Measurements from ENCODE around the gene B9D2. TPM values are rescaled to one million over a fixed set of nuclear protein-coding genes. Genes with fewer than 3 reads are reported as not detected.

B9D2 gene
- total and polyA plus RNA-seq, 2 of the 4 experiments (the other 2 are of a cell fraction) = 6.1 to 9.7 TPM

GRCh38 chr19:41357746-41358145 is 6.2 kb downstream of the B9D2 start:
- H3K56ac ChIP-seq (ENCODE audit: extremely low read depth, insufficient read depth, low read length) = no peak overlapping the region
- H2BK15ac ChIP-seq (ENCODE audit: low read depth, low read length) = no peak overlapping the region
- H3K4me1 ChIP-seq (ENCODE audit: control insufficient read depth, insufficient read depth, low read length) = no peaks in the 10 kb centered on the region
- H3K9me3 ChIP-seq (ENCODE audit: control insufficient read depth, insufficient read depth, low read length) = no peaks in the 10 kb centered on the region
- H4K8ac ChIP-seq (ENCODE audit: low read depth in 2 of 2, low read length in 2 of 2) = no peak overlapping the region
- no peak overlapping the region for H4K91ac ChIP-seq (ENCODE audit: insufficient read depth, low read depth, low read length)
- no peak overlapping the region for H2BK5ac ChIP-seq (ENCODE audit: low read depth, low read length, poor library complexity, severe bottlenecking)
- ChIA-PET POLR2A (ENCODE audit: unreplicated experiment) (no interaction called here), CTCF (no interaction called here)
- H3K9ac ChIP-seq (ENCODE audit: low read depth, low read length) = no peak overlapping the region
- no peak overlapping the region for H2BK20ac ChIP-seq (ENCODE audit: low read depth, low read length)
- TF ChIP-seq RFX5 (IDR thresholded peaks at IDR 0.05; ENCODE audit: low read depth, low read length) (no peak), SMC3 (IDR thresholded peaks at IDR 0.05; ENCODE audit: low read depth, low read length) (no peak), MXI1 (IDR thresholded peaks at IDR 0.05; ENCODE audit: borderline replicate concordance, low read depth, low read length) (no peak), BHLHE40 (IDR thresholded peaks at IDR 0.05; ENCODE audit: low read depth, low read length) (no peak), RAD21 (IDR thresholded peaks at IDR 0.05; ENCODE audit: low read length) (no peak), ELK1 (IDR thresholded peaks at IDR 0.05; ENCODE audit: borderline replicate concordance, low read depth, low read length) (no peak)
- in situ Hi-C loops (cut with MboI; ENCODE audit: low sequenced_read_pairs) (no loop called here), dilution Hi-C loops (cut with HindIII; ENCODE audit: low sequenced_read_pairs, unreplicated experiment) (no loop called here), intact Hi-C loops (cut with micrococcal nuclease) (no loop called here)
- H2AK9ac ChIP-seq (replicated peaks; ENCODE audit: low read depth, low read length, poor library complexity) = no peak overlapping the region
- no peaks in the 10 kb centered on the region for H3K27me3 ChIP-seq (ENCODE audit: control insufficient read depth, insufficient read depth, low read length)
- H3K23ac ChIP-seq (ENCODE audit: low read depth, low read length) = no peak overlapping the region
- H3K4me2 ChIP-seq (ENCODE audit: low read depth, low read length) = no peak overlapping the region
- no peak overlapping the region for H3K4me3 ChIP-seq (ENCODE audit: insufficient read depth, low read depth, low read length)
- no peak for ATAC-seq (ENCODE audit: low read depth)
- no peak overlapping the region for H2BK120ac ChIP-seq (ENCODE audit: low read depth, low read length)
- H2AK5ac ChIP-seq (ENCODE audit: low read depth, low read length) = no peak overlapping the region
- peaks cover 5 to 19% of the 10 kb centered on the region in 2 experiments; a peak in 2 of 4 replicates for H3K79me1 ChIP-seq (ENCODE audit: low read depth in 1 of 2, low read length in 2 of 2)
- BruUV-seq (replicated peaks) = no TSS peak
- no peaks in the 10 kb centered on the region for H3K36me3 ChIP-seq (ENCODE audit: control insufficient read depth, insufficient read depth, low read length)
- no peak overlapping the region for H3K27ac ChIP-seq (ENCODE audit: insufficient read depth, low read length)
- peaks cover 6% of the 10 kb centered on the region; the same call in 1 of the 2 replicates for H3K9me1 ChIP-seq (ENCODE audit: insufficient read depth, low read length)
- no peak overlapping the region for H2AFZ ChIP-seq (replicated peaks; ENCODE audit: low read length, poor library complexity)
- H3K18ac ChIP-seq (ENCODE audit: low read depth, low read length) = no peak overlapping the region
- DNase-seq = no peak
- no peak overlapping the region for H3K14ac ChIP-seq (replicated peaks; ENCODE audit: low read depth, low read length)
- peaks cover 4% of the 10 kb centered on the region; the same call in 1 of the 2 replicates for H4K20me1 ChIP-seq (ENCODE audit: insufficient read depth, low read length)
- no peak overlapping the region for H3K4ac ChIP-seq (ENCODE audit: low read depth, low read length)
- no peak overlapping the region for H4K5ac ChIP-seq (ENCODE audit: low read depth, low read length)
- WGBS, 2 experiments (ENCODE audit: extremely low coverage in 2 of 2, insufficient read length in 1 of 2) = no CpG with 5 or more reads among the region's 13 CpGs

Data from IMR-90 (cell line).